OCI-LY1 (cell line): ENCODE results near the gene ADRA1B.

ENCODE experiments used
- EZH2 ChIP-seq: fragments of 200-600 bp; sonication (generic), shearing (Covaris generic); IDR thresholded peaks from 2 replicates; pipeline ENCODE4 v1.8.0; 2017; ENCODE audit warnings: borderline replicate concordance, mixed run types, mild to moderate bottlenecking, antibody characterized with exemption, low read length, moderate library complexity, mixed read lengths
- TF ChIP-seq, protein P1 (sequence below): fragments of 200-600 bp; sonication (generic), shearing (Covaris generic); IDR thresholded peaks from 2 replicates; pipeline ENCODE4 v1.5.1; 2017; ENCODE audit warnings: mild to moderate bottlenecking, antibody characterized with exemption, low read length, moderate library complexity, mixed read lengths

DNA sequence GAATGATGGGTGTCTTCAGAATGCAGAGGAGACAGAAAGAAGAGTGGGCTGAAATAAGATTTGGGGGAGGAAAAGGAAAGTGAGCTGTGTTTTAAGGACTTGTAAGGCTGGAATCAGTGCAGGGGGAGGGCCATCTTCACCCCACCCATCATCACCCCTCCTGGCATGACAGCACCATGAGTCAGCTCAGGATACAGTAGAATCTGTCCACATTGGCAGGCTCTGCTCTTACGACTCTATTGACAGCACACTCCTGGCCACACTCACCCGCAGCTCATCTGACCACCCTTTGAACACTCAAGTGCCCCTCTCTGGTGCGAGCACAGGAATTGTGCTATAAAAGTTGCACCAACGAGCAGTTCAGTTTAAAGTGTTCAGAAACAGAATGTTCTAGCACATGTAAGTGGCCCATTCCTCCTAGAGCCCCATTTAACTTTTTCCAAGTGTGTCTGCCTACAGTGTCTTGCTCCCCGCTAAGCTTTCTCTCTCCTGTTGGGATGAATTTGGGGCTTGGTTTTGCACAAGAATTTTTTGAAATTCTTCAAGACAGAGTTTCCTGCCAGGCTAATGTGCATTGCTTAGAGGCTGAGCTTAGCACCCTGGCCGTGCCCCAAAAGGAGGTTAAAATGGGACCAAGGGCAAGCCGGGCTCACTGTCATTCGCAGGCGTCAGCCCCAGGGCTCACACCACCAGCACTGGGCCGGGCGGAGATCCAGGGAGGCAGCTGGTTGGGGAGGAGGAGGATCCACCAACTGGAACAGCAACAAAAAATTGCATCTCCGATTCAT is 12.0 kb downstream of the ADRA1B start:
- TF ChIP-seq, protein P1, sequence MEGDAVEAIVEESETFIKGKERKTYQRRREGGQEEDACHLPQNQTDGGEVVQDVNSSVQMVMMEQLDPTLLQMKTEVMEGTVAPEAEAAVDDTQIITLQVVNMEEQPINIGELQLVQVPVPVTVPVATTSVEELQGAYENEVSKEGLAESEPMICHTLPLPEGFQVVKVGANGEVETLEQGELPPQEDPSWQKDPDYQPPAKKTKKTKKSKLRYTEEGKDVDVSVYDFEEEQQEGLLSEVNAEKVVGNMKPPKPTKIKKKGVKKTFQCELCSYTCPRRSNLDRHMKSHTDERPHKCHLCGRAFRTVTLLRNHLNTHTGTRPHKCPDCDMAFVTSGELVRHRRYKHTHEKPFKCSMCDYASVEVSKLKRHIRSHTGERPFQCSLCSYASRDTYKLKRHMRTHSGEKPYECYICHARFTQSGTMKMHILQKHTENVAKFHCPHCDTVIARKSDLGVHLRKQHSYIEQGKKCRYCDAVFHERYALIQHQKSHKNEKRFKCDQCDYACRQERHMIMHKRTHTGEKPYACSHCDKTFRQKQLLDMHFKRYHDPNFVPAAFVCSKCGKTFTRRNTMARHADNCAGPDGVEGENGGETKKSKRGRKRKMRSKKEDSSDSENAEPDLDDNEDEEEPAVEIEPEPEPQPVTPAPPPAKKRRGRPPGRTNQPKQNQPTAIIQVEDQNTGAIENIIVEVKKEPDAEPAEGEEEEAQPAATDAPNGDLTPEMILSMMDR: no peak
- no peak for TF ChIP-seq EZH2
